Activated CD4-positive, alpha-beta T cell treated with anti-CD3 and anti-CD28 coated beads, Interleukin-2, amount 10 ng/mL, durations not matched to agents 24 days and 14 days (primary cell): Measurements from ENCODE around the gene STK40. TPM values are rescaled to one million over a fixed set of nuclear protein-coding genes. Genes with fewer than 3 reads are reported as not detected.
A peak's percentile ranks its signal among the peaks of the same experiment; 100 is the strongest.

ENCODE experiments used
- DNase-seq: peaks from one replicate; pipeline ENCODE4 v3.0.0; 2022
- H3K27ac Mint-ChIP-seq: one replicate; pipeline ENCODE4 v1.8.0; 2022; ENCODE audit warnings: mild to moderate bottlenecking, mixed read lengths
- H3K27me3 Mint-ChIP-seq: one replicate; pipeline ENCODE4 v1.8.0; 2022; ENCODE audit warnings: mixed read lengths
- H3K36me3 Mint-ChIP-seq: one replicate; pipeline ENCODE4 v1.8.0; 2022; ENCODE audit warnings: low read depth, mild to moderate bottlenecking, mixed read lengths
- H3K4me1 Mint-ChIP-seq: one replicate; pipeline ENCODE4 v1.8.0; 2021; ENCODE audit warnings: mixed read lengths
- H3K4me3 Mint-ChIP-seq: one replicate; pipeline ENCODE4 v1.8.0; 2022; ENCODE audit warnings: mild to moderate bottlenecking, moderate library complexity, mixed read lengths
- H3K9me3 Mint-ChIP-seq: one replicate; pipeline ENCODE4 v1.8.0; 2021; ENCODE audit warnings: mixed read lengths
- intact Hi-C: fragments of 100-400 bp; cut with micrococcal nuclease; formaldehyde crosslinking; loops from one replicate; pipeline ENCODE4 v1.15.1; 2023
- total RNA-seq: library from RNA; stranded (reverse); gene quantifications from 2 replicates; pipeline ENCODE4 v1.2.3, GENCODE V29; 2022

The STK40 gene
- total RNA-seq, 1 donor from 2014 or later = 40.6 TPM

DNA sequence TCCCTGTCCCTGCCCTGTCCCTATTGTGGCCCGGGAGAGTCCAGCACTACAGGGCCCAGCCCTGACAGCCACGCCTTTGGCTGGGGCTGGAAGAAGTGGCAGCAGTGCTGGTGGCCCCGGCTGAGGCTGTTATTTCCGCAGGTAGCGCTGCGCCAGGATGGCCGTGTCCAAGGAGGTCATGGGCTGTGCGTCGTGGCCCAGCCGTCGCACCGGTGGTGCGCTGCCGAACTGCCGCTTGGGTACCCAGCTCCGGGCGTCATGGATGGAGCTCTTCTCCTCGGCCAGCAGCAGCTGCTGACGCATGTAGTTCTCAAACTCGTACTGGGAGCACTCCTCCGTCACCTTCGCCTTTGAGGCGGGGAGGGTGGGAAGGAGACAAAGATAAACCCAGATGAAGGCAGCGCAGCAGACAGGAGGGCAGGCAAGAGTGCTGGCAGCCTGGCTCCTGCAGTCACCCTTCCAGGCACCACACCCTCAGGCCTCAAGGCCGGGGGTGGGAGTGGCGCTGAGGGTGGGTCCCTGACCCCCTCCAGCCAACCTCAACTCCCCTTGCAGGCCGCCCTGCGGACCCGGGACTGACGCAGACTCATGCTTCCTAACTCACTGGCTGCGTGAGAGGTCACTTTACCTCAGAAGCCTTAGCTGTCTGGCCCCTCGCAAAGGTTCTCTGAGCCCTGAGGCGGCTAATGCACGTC, 44.0 kb downstream of the STK40 start:
- Mint-ChIP-seq H3K36me3 (peaks cover 25% of the 10 kb centered on the region), H3K4me3 (no peak overlapping the region), H3K27ac (no peak overlapping the region), H3K4me1 (peaks cover 15% of the 10 kb centered on the region), H3K27me3 (no peaks in the 10 kb centered on the region), H3K9me3 (no peaks in the 10 kb centered on the region)
- no peak for DNase-seq
- intact Hi-C loops = loop anchor here (1.0 to 2.0 kb wide), 2 partner anchors 27 to 80 kb away; no protein-coding TSS in a partner anchor

DNA sequence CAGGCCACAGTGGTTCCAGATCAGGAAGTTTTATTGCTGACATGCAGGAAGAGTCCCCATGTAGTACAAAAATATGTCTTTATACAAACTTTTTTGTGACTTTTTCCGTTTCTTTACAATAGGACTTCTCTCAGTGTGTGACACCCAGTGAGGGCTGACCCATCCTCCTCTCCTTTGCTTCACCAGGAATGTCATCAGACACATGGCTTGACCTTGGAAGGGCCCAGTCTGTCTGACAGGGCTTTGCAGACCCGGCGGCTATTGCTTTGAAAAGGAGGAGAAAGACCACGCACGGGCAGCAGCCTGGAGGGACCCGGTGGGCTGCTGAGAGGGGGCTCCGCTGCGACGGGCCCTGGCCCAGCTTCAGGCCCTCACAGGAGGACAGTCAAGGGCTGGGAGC, 46.1 kb downstream of the STK40 start:
- Mint-ChIP-seq H3K27ac (no peak overlapping the region), H3K36me3 (peaks cover 19% of the 10 kb centered on the region), H3K27me3 (no peaks in the 10 kb centered on the region), H3K9me3 (no peaks in the 10 kb centered on the region), H3K4me3 (no peak overlapping the region), H3K4me1 (peaks cover 15% of the 10 kb centered on the region)
- DNase-seq = no peak
- intact Hi-C loops = no loop called here

DNA sequence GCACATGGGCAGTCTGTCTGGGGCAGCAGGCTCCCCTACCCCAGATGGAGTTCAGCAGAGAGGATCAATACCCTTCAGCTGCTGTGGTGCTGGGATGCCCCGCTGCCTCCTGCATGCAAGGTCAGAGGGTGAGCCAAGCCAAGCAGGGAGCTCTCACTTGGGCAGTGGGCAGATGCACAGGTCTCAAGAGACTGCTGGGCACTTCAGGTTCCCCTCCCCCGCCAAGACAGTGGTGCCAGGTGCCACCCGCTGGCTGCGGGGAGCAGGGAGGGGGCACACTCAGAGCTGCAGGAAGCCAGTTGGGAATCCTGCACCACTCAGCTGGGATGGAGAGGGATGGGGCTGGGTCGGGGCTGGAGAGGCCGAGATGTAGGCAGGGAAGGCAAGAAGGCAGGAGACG, 46.5 kb downstream of the STK40 start:
- Mint-ChIP-seq H3K4me3 (no peak overlapping the region), H3K36me3 (peaks cover 17% of the 10 kb centered on the region), H3K27ac (peak overlapping the region; percentile 43), H3K4me1 (peaks cover 15% of the 10 kb centered on the region), H3K9me3 (no peaks in the 10 kb centered on the region), H3K27me3 (no peaks in the 10 kb centered on the region)
- DNase-seq = no peak
- intact Hi-C loops = no loop called here

DNA sequence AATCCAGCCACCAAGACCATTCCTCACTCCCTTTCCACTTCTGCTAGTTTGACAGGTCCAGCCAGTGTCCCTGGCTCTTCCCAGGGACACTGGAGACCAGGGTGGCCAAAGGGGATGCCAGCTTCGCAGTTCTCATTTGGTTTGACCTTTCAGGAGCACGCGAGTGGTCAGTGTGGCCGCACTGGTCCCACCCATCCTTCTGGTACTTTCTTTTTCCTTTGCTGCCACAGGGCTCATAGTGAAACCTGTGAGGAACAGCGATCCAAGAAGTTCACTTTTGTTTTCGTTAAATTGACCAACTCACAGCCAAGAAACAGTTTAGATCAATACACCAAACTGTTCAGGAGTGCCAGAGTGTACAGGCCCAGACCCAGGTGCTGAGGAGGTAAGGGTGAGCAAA, 47.9 kb downstream of the STK40 start:
- Mint-ChIP-seq H3K4me3 (no peak overlapping the region), H3K27me3 (no peaks in the 10 kb centered on the region), H3K36me3 (peaks cover 17% of the 10 kb centered on the region), H3K4me1 (peaks cover 14% of the 10 kb centered on the region), H3K27ac (no peak overlapping the region), H3K9me3 (no peaks in the 10 kb centered on the region)
- intact Hi-C loops = no loop called here
- no peak for DNase-seq

DNA sequence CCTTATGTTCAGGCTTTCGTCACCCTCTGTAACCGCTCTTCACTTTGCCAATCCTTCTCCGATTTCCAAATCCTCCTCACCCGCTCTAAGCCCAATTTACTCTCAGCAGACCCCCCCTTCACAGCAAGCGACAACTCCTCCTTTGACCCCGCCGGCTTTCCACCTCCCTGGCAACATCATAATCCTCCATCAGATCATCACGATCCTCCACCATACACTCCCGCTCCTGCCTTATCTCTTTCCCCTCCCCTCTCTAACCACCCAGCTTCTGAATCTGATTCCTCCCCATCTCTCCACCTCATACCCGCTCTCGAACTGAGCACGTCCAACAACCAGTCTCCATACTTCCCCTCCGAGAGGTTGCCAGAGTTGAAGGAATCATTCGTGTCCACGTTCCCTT, 54.8 kb downstream of the STK40 start:
- intact Hi-C loops = no loop called here
- Mint-ChIP-seq H3K9me3 (no peaks in the 10 kb centered on the region), H3K36me3 (no peaks in the 10 kb centered on the region), H3K4me1 (peaks cover 10% of the 10 kb centered on the region), H3K27ac (no peak overlapping the region), H3K27me3 (peaks cover 19% of the 10 kb centered on the region), H3K4me3 (no peak overlapping the region)
- DNase-seq = no peak

DNA sequence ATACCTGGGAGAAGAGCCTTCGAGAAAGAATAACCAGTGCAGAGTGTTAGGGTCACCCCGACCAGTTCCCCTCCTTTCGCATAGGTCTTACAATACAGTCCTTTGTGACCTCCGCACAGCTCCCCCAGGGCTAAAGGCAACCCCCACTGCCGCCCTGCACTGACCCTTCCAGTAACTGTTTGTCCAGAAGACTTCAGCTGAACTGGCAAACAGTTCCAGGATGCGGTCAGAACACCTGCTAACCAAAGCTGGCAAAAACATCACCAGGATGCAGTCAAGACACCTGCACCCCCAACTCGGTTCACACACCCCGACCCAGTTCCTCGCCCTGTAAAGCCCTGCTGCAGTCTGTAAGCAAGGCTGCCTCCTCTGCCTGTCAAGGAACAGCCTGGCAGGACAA, 55.9 kb downstream of the STK40 start:
- no peak for DNase-seq
- intact Hi-C loops = no loop called here
- no peaks in the 10 kb centered on the region for H3K36me3 Mint-ChIP-seq
- H3K4me3 Mint-ChIP-seq = no peak overlapping the region
- H3K27ac Mint-ChIP-seq = no peak overlapping the region
- peaks cover 10% of the 10 kb centered on the region for H3K4me1 Mint-ChIP-seq
- no peaks in the 10 kb centered on the region for H3K9me3 Mint-ChIP-seq
- H3K27me3 Mint-ChIP-seq = peaks cover 21% of the 10 kb centered on the region

DNA sequence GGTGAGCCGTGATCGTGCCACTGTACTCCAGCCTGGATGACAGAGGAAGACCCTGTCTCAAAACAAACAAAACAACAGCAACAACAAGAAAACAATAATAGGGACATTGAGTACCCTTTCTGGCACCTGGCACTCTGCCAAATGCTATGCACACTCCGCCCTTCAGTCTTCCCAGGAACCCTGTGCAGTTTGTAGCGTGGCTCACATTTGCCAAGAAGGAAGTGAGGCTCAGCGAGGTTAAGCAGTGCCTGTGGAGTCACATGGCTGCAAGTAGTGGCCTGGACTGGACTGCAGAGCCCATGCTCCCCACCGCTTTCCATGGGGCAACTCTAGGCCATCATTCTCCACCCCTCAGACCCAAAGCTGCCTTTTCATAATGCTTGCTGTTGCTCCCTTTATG, 57.0 kb downstream of the STK40 start:
- DNase-seq = no peak
- Mint-ChIP-seq H3K4me3 (no peak overlapping the region), H3K27me3 (peaks cover 21% of the 10 kb centered on the region), H3K4me1 (peaks cover 19% of the 10 kb centered on the region), H3K36me3 (no peaks in the 10 kb centered on the region), H3K27ac (no peak overlapping the region), H3K9me3 (no peaks in the 10 kb centered on the region)
- intact Hi-C loops = no loop called here

DNA sequence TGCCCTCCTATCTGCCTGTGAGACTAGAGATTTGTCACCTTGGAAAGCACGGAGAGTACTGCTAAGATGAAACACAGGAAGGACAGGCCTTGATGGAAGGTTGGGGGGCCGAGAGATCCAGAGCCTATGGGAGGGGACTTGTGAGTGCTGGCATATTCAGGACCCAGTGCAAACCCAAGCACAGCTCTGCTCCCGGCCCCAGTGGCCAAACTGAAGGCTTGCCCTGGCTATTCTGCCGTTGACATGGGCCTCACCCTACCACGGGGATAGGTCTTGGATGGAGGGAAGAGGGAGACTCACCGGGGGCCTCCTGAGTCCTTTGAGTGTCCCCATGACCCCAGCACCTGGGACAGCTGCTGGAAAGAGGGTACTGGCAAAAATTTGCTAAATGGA, 57.6 kb downstream of the STK40 start:
- no peaks in the 10 kb centered on the region for H3K9me3 Mint-ChIP-seq
- no peaks in the 10 kb centered on the region for H3K36me3 Mint-ChIP-seq
- peaks cover 19% of the 10 kb centered on the region for H3K4me1 Mint-ChIP-seq
- peaks cover 21% of the 10 kb centered on the region for H3K27me3 Mint-ChIP-seq
- H3K27ac Mint-ChIP-seq = no peak overlapping the region
- DNase-seq = no peak
- intact Hi-C loops = no loop called here
- no peak overlapping the region for H3K4me3 Mint-ChIP-seq

DNA sequence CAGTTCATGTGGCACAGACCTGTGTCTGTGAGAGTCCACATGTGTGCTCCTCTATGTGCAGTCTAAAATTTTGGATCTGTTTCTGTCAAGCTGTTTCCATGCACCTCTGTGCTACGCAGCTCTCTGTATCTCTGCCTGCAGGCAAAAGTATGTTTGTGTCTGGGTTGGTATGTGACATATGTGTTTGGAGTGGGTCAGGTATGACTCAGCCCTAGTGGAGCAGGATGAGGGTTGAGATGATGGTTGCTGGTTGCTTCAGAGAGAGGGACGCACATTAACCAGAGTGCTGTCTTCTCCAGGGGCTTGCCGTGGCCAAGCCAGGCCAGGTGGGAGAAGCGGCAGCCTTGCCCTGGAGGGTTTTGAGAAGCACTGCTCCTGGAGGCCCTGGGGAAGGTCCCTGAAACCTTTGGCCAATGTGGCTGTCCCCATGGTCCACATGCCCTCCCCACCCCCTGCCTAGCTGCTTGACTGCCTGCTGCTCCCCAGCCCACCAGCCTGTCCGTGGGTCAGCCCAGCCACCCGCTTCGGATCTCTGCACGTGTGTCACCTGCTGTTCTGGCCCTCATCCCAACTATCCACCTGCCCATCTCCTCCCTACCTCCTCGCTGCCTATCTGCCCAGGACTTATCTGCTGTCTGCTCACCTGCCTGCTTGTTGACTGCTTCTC, 58.2 kb downstream of the STK40 start:
- peaks cover 19% of the 10 kb centered on the region for H3K4me1 Mint-ChIP-seq
- no peak overlapping the region for H3K4me3 Mint-ChIP-seq
- H3K27ac Mint-ChIP-seq = no peak overlapping the region
- peaks cover 18% of the 10 kb centered on the region for H3K27me3 Mint-ChIP-seq
- H3K36me3 Mint-ChIP-seq = no peaks in the 10 kb centered on the region
- H3K9me3 Mint-ChIP-seq = no peaks in the 10 kb centered on the region
- intact Hi-C loops = no loop called here
- no peak for DNase-seq

DNA sequence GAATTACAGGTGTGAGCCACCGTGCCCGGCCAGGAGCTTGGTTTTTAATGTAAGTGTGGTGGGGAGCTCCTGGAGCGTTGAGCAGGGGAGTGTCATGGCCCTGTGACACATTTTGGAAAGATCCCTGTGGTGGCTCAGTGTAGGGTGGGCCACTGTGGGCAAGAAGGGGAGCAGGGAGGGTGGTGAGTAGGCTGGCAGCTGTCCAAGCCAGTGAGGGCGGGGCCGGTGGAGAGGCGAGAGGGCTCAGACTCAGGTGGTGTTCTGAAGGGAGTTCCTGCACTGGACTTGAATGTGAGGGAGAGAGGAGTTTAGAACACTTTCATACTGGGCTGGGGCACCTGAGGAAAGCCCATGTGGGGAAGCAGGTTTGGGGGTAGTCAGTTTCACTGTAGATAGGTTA, 59.2 kb downstream of the STK40 start:
- no peak for DNase-seq
- no peak overlapping the region for H3K27ac Mint-ChIP-seq
- intact Hi-C loops = no loop called here

DNA sequence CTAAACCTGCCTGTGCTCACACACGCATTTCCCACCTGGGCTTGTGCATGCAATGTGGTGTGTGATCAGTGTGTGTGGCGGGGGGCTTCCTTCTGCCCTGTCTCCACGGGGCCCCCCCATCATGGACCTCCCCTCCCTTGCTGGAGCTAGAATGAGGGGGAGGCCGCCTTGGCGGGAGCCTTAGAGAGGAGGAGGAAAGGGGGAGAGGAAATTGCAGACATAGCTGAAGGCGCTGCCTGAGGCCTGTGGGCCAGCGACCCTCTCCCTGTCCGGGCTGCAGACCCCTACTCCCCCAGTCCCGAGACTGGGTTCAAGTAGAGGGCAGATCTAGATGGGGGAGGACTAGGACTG, 61.4 kb downstream of the STK40 start:
- H3K4me1 Mint-ChIP-seq = peaks cover 27% of the 10 kb centered on the region
- no peaks in the 10 kb centered on the region for H3K9me3 Mint-ChIP-seq
- intact Hi-C loops = loop anchor here (5.0 kb wide), 2 partner anchors 43 to 63 kb away; partner anchors contain the start of gene STK40
- DNase-seq = no peak
- peaks cover 2% of the 10 kb centered on the region for H3K27me3 Mint-ChIP-seq
- peaks cover 7% of the 10 kb centered on the region for H3K36me3 Mint-ChIP-seq
- H3K27ac Mint-ChIP-seq = no peak overlapping the region
- peak overlapping the region; percentile 84 for H3K4me3 Mint-ChIP-seq

More for the DNA sequence above, 59.2 kb downstream of the STK40 start:
- H3K36me3 Mint-ChIP-seq = peaks cover 4% of the 10 kb centered on the region
- H3K9me3 Mint-ChIP-seq = no peaks in the 10 kb centered on the region
- peaks cover 10% of the 10 kb centered on the region for H3K27me3 Mint-ChIP-seq
- peaks cover 23% of the 10 kb centered on the region for H3K4me1 Mint-ChIP-seq
- H3K4me3 Mint-ChIP-seq = no peak overlapping the region

DNA sequence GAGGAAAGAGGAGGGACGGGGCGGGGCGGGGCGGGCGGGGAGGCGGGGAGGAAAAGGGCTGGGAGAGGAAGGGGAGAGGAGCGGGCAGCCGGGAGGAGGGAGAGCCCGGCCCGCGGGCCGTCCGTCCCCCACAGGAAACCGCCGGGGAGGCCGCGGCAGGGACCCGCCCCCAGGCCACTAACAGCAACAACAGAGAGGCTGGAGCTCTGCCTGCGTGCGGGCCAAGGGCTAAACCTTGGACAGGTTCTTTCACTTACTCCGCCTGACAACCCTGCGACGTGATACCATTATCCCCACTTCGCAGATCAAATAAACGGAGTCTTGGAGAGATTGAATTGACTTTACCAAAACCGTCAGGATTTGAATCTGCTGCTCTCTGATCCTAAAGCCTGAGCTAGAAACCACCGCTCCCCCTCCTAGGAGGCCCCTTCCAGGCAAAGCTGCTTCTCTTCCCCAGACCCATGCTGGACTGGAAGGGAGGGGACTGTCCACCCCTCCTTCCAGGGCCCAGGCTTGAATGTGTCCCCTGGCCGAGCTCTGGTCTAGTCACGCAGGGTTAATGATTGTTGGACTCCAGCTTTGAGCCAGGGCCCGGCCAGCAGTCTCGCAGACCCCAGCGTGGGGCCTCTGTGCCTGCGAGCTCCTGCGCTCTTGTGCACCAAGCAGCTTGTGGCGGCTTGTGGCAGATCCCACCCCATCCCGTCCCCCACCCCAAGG, 61.9 kb downstream of the STK40 start, which contains the start of gene EVA1B:
EVA1B (minus strand) TSS at position 10 of the 717 bp plus-strand sequence. CDS start 608 bp downstream, outside the sequence.
- peak within 1 kb of the TSS; percentile 62 for H3K27ac Mint-ChIP-seq
- intact Hi-C loops = loop anchor here (5.0 kb wide), 2 partner anchors 44 to 64 kb away; partner anchors contain the start of gene STK40
- H3K4me1 Mint-ChIP-seq = peaks cover 27% of the 10 kb centered on the region
- H3K27me3 Mint-ChIP-seq = peaks cover 2% of the 10 kb centered on the region
- H3K9me3 Mint-ChIP-seq = no peaks in the 10 kb centered on the region
- H3K4me3 Mint-ChIP-seq = peak within 1 kb of the TSS; percentile 84
- peak; percentile 89 for DNase-seq
- peaks cover 7% of the 10 kb centered on the region for H3K36me3 Mint-ChIP-seq

DNA sequence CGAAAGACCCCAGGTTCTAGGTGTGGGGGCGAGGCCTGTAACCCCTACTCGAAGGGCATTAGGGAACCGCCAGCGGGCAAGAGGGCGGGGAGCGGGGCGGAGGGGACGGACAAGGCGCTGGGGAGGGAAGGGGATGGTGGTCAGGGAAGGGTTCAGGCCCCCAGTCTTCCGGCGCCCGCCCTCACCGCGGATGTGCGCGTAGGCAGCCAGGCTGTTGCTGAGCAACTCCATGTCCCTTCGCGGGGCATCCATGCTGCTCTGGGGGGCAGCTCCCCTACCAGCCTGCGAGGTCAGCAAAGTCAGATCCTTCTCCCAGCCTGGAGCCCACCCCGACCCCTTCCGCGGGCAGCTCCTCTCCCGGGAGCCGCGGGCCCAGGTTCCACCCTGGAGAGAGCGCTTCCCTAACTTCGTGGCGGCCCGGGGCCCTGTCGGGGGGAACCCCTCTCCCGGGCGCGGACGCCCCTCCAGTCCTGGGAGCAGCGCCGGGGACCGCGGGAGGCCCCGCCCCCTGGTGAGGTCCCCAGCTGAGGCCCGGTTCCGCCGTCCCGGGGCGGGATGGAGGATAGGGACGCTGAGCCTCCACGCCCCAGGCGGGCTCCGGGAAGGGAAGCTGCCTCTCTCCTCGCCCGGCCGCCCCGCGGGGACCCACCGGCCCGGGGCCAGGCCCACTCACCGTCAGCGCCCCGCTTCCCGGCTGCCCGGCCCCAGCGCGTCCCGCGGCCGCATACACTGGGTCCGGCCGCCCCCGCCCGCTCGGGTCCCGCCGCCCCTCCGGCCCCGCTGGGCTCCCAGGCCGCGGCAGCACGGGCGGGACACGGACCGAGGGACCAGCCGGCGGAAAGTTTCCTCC, 62.7 kb downstream of the STK40 start:
- Mint-ChIP-seq H3K36me3 (peaks cover 7% of the 10 kb centered on the region), H3K9me3 (no peaks in the 10 kb centered on the region), H3K27me3 (peaks cover 2% of the 10 kb centered on the region), H3K4me3 (peak overlapping the region; percentile 73), H3K27ac (peak overlapping the region; percentile 62), H3K4me1 (peaks cover 27% of the 10 kb centered on the region)
- intact Hi-C loops = loop anchor here (5.0 kb wide), 2 partner anchors 44 to 64 kb away; partner anchors contain the start of gene STK40
- peak; percentile 83 for DNase-seq
